Heart right ventricle (tissue), 16 donors: ENCODE data around the gene COQ8A. TPM values are rescaled to one million over a fixed set of nuclear protein-coding genes. Genes with fewer than 3 reads are reported as not detected.

ENCODE experiments used
- ATAC-seq, 8 donors: fragments of 200-7000 bp; cut with Tn5 transposase; one replicate each; pipeline ENCODE4 v1.9.1; 2020; ENCODE audit warnings: mild to moderate bottlenecking in 8 of 8, moderate library complexity in 8 of 8, moderate number of reproducible peaks in 1 of 8
- DNase-seq, 2 donors: peaks; one replicate each; pipeline ENCODE4 v3.0.0-alpha.2; 2020
- H3K27ac ChIP-seq, 10 donors: fragments of 200-600 bp; sonication (generic) in 2 of 10; one replicate each; pipeline versions ENCODE4 v1.5.0 to v1.8.0; 2020 to 2022; ENCODE audit warnings: mild to moderate bottlenecking in 3 of 10
- H3K27me3 ChIP-seq, 7 donors: fragments of 200-600 bp; one replicate each; pipeline ENCODE4 v1.8.0; 2021 to 2022; ENCODE audit warnings: mild to moderate bottlenecking in 2 of 7
- H3K36me3 ChIP-seq, 9 donors: fragments of 200-600 bp; sonication (generic) in 1 of 9; one replicate each; pipeline versions ENCODE4 v1.5.0 to v1.8.0; 2020 to 2022; ENCODE audit warnings: mild to moderate bottlenecking in 2 of 9
- H3K4me1 ChIP-seq, 9 donors: fragments of 200-600 bp; sonication (generic) in 1 of 9; one replicate each; pipeline versions ENCODE4 v1.5.0 to v1.8.0; 2020 to 2022; ENCODE audit warnings: mild to moderate bottlenecking in 4 of 9
- H3K4me3 ChIP-seq, 10 donors: fragments of 200-600 bp; sonication (generic) in 2 of 10; one replicate each; pipeline versions ENCODE4 v1.5.0 to v1.8.0; 2020 to 2022; ENCODE audit warnings: mild to moderate bottlenecking in 7 of 10, moderate library complexity in 2 of 10
- H3K9me3 ChIP-seq, 11 donors: fragments of 200-600 bp in 10 of 11; sonication (generic) in 2 of 11; one replicate each; pipeline versions ENCODE4 v1.5.0 to v1.8.0; 2013 to 2022; ENCODE audit warnings: mild to moderate bottlenecking in 2 of 11, control low read depth in 1 of 11, moderate library complexity in 1 of 11
- WGBS, 2 donors: extraction: QIAGEN DNeasy Blood & Tissue Kit; methylation state at CpG; one replicate each; pipeline ENCODE4 v1.1.7; 2013; ENCODE audit warnings: inconsistent platforms in 1 of 2; 5-methylcytosine and 5-hydroxymethylcytosine counted together
- intact Hi-C, 10 donors: fragments of 100-400 bp; cut with DNase I; formaldehyde crosslinking; loops; one replicate each; pipeline versions ENCODE4 v1.11.1 to v1.14.2; 2022
- polyA plus RNA-seq, 2 donors: library from polyadenylated mRNA; stranded (reverse); fragments of 200-250 nt; gene quantifications; one replicate each; pipeline ENCODE4 v1.2.3, GENCODE V29; 2013
- total RNA-seq, 10 donors: library from RNA; stranded (reverse); fragmentation: NEBNext Ultra II Directional in 3 of 10; extraction: Animal tissue kit (Norgen Biotek cat#: 25700) in 3 of 10; gene quantifications; one replicate each; pipeline versions ENCODE4 v1.2.1 to v1.2.4, GENCODE V29; 2021 to 2023
- TF ChIP-seq, protein P1 (sequence below), 9 donors: fragments of 200-600 bp; sonication (generic) in 2 of 9; IDR thresholded peaks; one replicate each; pipeline versions ENCODE4 v1.5.0 to v1.8.0; 2021 to 2022; ENCODE audit warnings: antibody characterized with exemption in 9 of 9, mild to moderate bottlenecking in 5 of 9, moderate library complexity in 1 of 9
- donor health status: Arrhythmogenic right ventricular cardiomyopathy.
- donor health status: ischemic (EF 13 %, LVEDD 7.1; RV severe dilation, severe dysfunction).
- donor health status: healthy with polysubstance abuse.
- donor health status: DM: no; HTN: yes; CAD: no.
- donor health status: DM: no; HTN: no; CAD: no.
- donor health status: ischemic (EF 25% LVEDD 6.9; RV normal size, moderate dysfunction).
- donor health status: ischemic (EF 25% LVEDD 5.7; RV mildly dilated, moderate dysfunction).
- donor health status: healthy.
- donor health status: DM: yes; HTN: yes; CAD: no.
- donor health status: Ischemic cardiomyopathy.
- donor health status: ischemic (EF 35%, LVEDD 5.7; RV mildly dilated, moderate dysfunction).
- donor health status: nonischemic (EF 11% LVEDD 7.7; RV severe dilation, severe dysfunction).
- donor health status: DM: yes; HTN: yes; CAD: no.
- donor health status: PGD.
- donor health status: ischemic (EF 29% LVEDD 5.4; RV normal size, mild dysfunction).
- donor health status: nonischemic (EF 23%, LVEDD 6.1; RV moderate dilation, normal function).

Gene COQ8A
- total and polyA plus RNA-seq, 12 donors = 136 to 495 (median 253) TPM

DNA sequence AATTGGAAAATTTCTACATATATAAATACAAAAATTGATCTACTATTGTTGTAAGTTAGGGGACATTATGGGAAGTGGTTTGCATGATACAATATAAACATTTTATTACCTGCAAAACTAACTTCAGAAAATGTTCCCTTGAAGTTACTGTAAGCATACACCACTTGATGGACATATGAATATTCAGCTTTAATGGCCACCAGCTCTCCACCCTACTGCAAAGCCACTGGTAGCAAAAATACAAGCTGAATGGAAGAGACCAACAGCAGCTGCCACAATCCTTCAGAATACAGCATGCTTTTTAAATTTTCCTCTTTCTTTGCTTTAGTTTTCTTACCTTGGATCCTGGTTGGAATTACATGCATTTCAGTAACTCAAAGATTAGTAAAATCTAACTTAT, 69.8 kb downstream of the COQ8A start:
- H3K9me3 ChIP-seq = no peaks in the 10 kb centered on the region

DNA sequence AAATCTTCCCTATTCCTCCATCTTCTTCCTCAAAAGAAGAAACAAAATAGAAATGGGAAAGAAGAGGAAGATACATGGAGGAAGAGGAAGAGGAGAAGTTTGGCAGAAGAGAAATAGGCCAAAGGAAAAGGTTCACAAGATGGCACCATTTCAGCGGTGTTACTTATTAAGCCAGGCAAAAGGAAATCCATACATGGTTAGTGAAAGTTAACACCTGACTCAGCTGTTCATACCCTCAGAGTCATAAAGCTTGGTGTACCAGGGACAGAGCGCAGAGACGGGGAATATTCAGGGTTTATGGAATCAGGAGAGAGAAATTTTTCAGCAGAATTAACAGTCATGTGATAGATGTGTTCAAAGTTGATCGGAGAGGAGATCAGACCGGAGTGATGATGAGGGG, 70.6 kb downstream of the COQ8A start:
- Histone ChIP-seq H3K27me3 (no peaks in the 10 kb centered on the region), H3K4me3 (no peak overlapping the region), H3K27ac (no peak overlapping the region), H3K9me3 (no peaks in the 10 kb centered on the region), H3K4me1 (no peaks in the 10 kb centered on the region), H3K36me3 (peaks cover 0 to 92% (median 11%) of the 10 kb centered on the region in 9 donors)
- DNase-seq (no peak), ATAC-seq (no peak)
- intact Hi-C loops = no loop called here
- 96 to 97% methylated on average over 5 of the region's 5 CpGs for WGBS, 2 donors
- TF ChIP-seq, protein P1, sequence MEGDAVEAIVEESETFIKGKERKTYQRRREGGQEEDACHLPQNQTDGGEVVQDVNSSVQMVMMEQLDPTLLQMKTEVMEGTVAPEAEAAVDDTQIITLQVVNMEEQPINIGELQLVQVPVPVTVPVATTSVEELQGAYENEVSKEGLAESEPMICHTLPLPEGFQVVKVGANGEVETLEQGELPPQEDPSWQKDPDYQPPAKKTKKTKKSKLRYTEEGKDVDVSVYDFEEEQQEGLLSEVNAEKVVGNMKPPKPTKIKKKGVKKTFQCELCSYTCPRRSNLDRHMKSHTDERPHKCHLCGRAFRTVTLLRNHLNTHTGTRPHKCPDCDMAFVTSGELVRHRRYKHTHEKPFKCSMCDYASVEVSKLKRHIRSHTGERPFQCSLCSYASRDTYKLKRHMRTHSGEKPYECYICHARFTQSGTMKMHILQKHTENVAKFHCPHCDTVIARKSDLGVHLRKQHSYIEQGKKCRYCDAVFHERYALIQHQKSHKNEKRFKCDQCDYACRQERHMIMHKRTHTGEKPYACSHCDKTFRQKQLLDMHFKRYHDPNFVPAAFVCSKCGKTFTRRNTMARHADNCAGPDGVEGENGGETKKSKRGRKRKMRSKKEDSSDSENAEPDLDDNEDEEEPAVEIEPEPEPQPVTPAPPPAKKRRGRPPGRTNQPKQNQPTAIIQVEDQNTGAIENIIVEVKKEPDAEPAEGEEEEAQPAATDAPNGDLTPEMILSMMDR (IDR thresholded peaks at IDR 0.05) = no peak

More for the DNA sequence above, 69.8 kb downstream of the COQ8A start:
- Histone ChIP-seq H3K27me3 (no peaks in the 10 kb centered on the region), H3K27ac (no peak overlapping the region), H3K36me3 (peaks cover 0 to 93% (median 7%) of the 10 kb centered on the region in 9 donors), H3K4me1 (no peaks in the 10 kb centered on the region), H3K4me3 (no peak overlapping the region)
- intact Hi-C loops = no loop called here
- TF ChIP-seq, protein P1 (IDR thresholded peaks at IDR 0.05) = no peak
- DNase-seq (no peak), ATAC-seq (no peak)

DNA sequence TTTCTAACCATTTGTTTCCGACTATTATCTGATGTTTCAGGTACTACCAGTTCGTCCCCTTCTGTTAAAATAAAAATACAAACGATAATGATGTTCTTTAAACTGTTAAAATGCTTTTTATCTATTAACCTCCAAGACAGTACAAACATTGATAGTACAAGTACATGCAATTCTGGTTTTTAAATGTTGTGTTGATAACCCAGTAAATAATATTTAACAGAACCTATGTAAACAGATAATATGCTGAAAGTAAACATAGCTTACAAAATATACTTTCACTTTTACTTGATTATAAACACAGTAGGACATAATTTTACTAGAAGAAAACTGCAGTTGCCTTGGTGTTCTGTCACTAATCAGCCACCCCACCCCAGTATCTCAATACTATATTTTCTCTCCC, 76.9 kb downstream of the COQ8A start:
- TF ChIP-seq, protein P1 (IDR thresholded peaks at IDR 0.05) = no peak
- Histone ChIP-seq H3K9me3 (peaks cover 0 to 12% (median 0%) of the 10 kb centered on the region in 11 donors), H3K27ac (no peak overlapping the region), H3K36me3 (peaks cover 0 to 96% (median 40%) of the 10 kb centered on the region in 9 donors), H3K27me3 (no peaks in the 10 kb centered on the region), H3K4me1 (no peaks in the 10 kb centered on the region), H3K4me3 (no peak overlapping the region)
- DNase-seq (no peak), ATAC-seq (no peak)
- intact Hi-C loops = no loop called here
- WGBS, 2 donors = 93 to 97% methylated on average over 3 of the region's 3 CpGs

DNA sequence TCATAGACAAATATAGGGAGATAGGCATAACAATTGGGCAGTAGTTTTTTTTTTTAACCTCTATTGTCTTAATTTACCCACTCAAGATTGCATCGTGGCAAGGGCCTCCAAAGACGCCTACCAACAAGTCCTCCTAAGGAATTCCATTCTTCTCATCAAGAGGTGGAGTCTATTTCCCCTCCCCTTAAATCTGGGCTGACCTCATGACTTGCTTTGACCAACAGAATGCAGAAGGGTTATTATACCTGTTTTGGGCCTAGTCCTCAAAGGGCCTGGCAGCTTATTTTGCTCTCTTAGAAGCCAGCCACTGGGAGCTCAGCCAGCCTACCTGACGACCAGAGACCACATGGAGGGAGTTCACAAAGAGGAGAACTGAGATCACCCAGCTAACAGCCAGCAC, 92.3 kb downstream of the COQ8A start:
- intact Hi-C loops = no loop called here
- 73 to 86% methylated on average over 3 of the region's 3 CpGs for WGBS, 2 donors
- no peak for ATAC-seq
- no peak overlapping the region for H3K4me3 ChIP-seq
- TF ChIP-seq, protein P1 (IDR thresholded peaks at IDR 0.05) = no peak
- no peak overlapping the region for H3K27ac ChIP-seq
- H3K9me3 ChIP-seq = no peaks in the 10 kb centered on the region
- no peak for DNase-seq
- no peaks in the 10 kb centered on the region for H3K27me3 ChIP-seq
- H3K36me3 ChIP-seq = peaks cover 0 to 99% (median 28%) of the 10 kb centered on the region in 9 donors
- H3K4me1 ChIP-seq = peaks cover 0 to 6% (median 0%) of the 10 kb centered on the region in 9 donors
